ENCODE measurements around the gene CAPZB. TPM values are rescaled to one million over a fixed set of nuclear protein-coding genes. Genes with fewer than 3 reads are reported as not detected.

The CAPZB gene
- total RNA-seq, 4 donors from 2014 or later: 58.2 to 109 (median 96.7) TPM

GRCh38 chr1:19341201-19342061 is 143.9 kb downstream of the CAPZB start:
- Histone ChIP-seq H3K27ac (peak overlapping the region in 1 of 4 donors; percentile 74), H3K36me3 (peaks cover 0 to 83% (median 8%) of the 10 kb centered on the region in 3 donors), H3K4me3 (no peak overlapping the region), H3K27me3 (no peaks in the 10 kb centered on the region), H3K9me3 (no peaks in the 10 kb centered on the region), H3K4me1 (peaks cover 0 to 38% (median 7%) of the 10 kb centered on the region in 4 donors)
- DNase-seq (ENCODE audit: low spot score in 2 of 2): peak; percentile 63 to 64
- WGBS, 2 donors: 54 to 58% methylated on average over 21 to 22 of the region's 25 CpGs
- TF ChIP-seq, protein P1, sequence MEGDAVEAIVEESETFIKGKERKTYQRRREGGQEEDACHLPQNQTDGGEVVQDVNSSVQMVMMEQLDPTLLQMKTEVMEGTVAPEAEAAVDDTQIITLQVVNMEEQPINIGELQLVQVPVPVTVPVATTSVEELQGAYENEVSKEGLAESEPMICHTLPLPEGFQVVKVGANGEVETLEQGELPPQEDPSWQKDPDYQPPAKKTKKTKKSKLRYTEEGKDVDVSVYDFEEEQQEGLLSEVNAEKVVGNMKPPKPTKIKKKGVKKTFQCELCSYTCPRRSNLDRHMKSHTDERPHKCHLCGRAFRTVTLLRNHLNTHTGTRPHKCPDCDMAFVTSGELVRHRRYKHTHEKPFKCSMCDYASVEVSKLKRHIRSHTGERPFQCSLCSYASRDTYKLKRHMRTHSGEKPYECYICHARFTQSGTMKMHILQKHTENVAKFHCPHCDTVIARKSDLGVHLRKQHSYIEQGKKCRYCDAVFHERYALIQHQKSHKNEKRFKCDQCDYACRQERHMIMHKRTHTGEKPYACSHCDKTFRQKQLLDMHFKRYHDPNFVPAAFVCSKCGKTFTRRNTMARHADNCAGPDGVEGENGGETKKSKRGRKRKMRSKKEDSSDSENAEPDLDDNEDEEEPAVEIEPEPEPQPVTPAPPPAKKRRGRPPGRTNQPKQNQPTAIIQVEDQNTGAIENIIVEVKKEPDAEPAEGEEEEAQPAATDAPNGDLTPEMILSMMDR (IDR thresholded peaks at IDR 0.05): peak; percentile 77 to 87 (median 79)
- TF ChIP-seq EP300 (IDR thresholded peaks at IDR 0.05) (no peak), POLR2A (IDR thresholded peaks at IDR 0.05) (no peak)

GRCh38 chr1:19340387-19340937 is 144.9 kb downstream of the CAPZB start:
- no peak overlapping the region for H3K27ac ChIP-seq
- no peaks in the 10 kb centered on the region for H3K9me3 ChIP-seq
- H3K4me3 ChIP-seq: no peak overlapping the region
- H3K27me3 ChIP-seq: no peaks in the 10 kb centered on the region
- TF ChIP-seq EP300 (IDR thresholded peaks at IDR 0.05) (no peak), POLR2A (IDR thresholded peaks at IDR 0.05) (no peak)
- TF ChIP-seq, protein P1 (IDR thresholded peaks at IDR 0.05): no peak
- peaks cover 0 to 77% (median 8%) of the 10 kb centered on the region in 3 donors for H3K36me3 ChIP-seq
- WGBS, 2 donors: 92 to 93% methylated on average over 14 of the region's 14 CpGs
- H3K4me1 ChIP-seq: peaks cover 0 to 38% (median 7%) of the 10 kb centered on the region in 4 donors
- DNase-seq (ENCODE audit: low spot score in 2 of 2): no peak

GRCh38 chr1:19339214-19339861 is 146.0 kb downstream of the CAPZB start:
- Histone ChIP-seq H3K36me3 (peaks cover 0 to 66% (median 8%) of the 10 kb centered on the region in 3 donors), H3K27ac (no peak overlapping the region), H3K4me1 (peaks cover 0 to 34% (median 7%) of the 10 kb centered on the region in 4 donors), H3K4me3 (no peak overlapping the region), H3K9me3 (no peaks in the 10 kb centered on the region), H3K27me3 (no peaks in the 10 kb centered on the region)
- TF ChIP-seq POLR2A (IDR thresholded peaks at IDR 0.05) (no peak), EP300 (IDR thresholded peaks at IDR 0.05) (no peak)
- TF ChIP-seq, protein P1 (IDR thresholded peaks at IDR 0.05): no peak
- DNase-seq (ENCODE audit: low spot score in 2 of 2): no peak
- 79 to 82% methylated on average over 18 of the region's 19 CpGs for WGBS, 2 donors

GRCh38 chr1:19338323-19338762 is 147.0 kb downstream of the CAPZB start:
- TF ChIP-seq EP300 (IDR thresholded peaks at IDR 0.05) (no peak), POLR2A (IDR thresholded peaks at IDR 0.05) (no peak)
- TF ChIP-seq, protein P1 (IDR thresholded peaks at IDR 0.05): no peak

More at GRCh38 chr1:19338323-19338762, 147.0 kb downstream of the CAPZB start:
- Histone ChIP-seq H3K27me3 (no peaks in the 10 kb centered on the region), H3K27ac (no peak overlapping the region), H3K4me1 (peaks cover 0 to 24% (median 3%) of the 10 kb centered on the region in 4 donors), H3K36me3 (peaks cover 0 to 56% (median 0%) of the 10 kb centered on the region in 3 donors), H3K4me3 (no peak overlapping the region), H3K9me3 (no peaks in the 10 kb centered on the region)
- 74 to 83% methylated on average over 24 to 27 of the region's 27 CpGs for WGBS, 2 donors
- DNase-seq (ENCODE audit: low spot score in 2 of 2): no peak
